DMS153 treated with DMSO at 0.1 percent for 48 hours (cell line): ENCODE measurements around the gene SASH1.

ENCODE experiments used
- DNase-seq: peaks from one replicate; lab custom pipeline; 2025; ENCODE audit not compliant: unreplicated experiment; lab: John Stamatoyannopoulos, UW

SASH1 gene

DNA sequence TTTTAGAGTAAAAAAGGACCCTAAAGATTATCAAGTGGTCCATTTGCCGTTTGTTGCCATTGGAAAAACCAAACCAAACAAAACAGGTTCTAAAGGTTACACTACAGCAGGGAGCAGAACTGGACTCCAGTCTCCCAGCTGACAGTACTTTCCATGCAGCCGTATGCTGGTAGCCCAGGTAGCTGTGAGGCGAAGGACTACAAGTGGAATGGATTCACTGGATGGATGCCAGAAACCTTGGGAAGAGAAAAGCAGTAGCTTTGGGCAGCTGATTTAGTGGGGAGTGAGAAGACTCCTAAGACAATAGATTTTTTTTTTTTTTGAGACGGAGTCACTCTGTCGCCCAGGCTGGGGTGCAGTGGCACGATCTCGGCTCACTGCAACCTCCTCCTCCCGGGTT lies 88.3 kb downstream of the SASH1 start:
- DNase-seq: no peak

DNA sequence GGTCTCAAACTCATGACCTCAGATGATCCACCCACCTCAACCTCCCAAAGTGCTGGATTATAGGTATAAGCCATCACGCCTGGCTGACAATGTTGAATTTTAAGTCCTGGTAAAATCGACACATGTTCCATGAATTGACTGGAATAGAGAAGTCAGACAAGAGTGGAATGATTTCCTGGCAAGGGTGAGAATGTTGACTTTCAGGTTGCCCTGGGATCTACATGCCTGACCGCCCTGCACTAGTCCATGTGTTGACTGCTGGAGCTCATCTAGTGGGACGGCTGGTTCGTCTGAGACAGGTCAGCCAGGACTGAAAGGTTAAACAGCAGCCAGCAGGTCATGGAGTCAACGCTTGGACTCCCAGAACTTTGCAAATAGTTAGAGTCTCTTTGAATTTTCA lies 88.8 kb downstream of the SASH1 start:
- DNase-seq: no peak

DNA sequence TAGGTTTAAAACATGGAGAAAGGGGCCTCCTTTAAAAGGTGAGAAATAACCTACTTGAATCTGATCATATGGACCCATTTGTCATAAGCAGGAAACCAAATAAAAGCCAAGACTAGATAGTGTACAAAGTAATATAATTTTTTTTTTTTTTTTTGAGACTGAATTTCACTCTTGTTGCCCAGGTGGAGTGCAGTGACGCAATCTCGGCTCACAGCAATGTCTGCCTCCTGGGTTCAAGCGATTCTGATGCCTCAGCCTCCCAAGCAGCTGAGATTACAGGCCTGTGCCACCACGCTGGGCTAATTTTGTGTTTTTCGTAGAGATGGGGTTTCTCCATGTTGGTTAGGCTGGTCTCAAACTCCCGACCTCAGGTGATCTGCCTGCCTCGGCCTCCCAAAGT lies 89.2 kb downstream of the SASH1 start:
- DNase-seq: no peak

DNA sequence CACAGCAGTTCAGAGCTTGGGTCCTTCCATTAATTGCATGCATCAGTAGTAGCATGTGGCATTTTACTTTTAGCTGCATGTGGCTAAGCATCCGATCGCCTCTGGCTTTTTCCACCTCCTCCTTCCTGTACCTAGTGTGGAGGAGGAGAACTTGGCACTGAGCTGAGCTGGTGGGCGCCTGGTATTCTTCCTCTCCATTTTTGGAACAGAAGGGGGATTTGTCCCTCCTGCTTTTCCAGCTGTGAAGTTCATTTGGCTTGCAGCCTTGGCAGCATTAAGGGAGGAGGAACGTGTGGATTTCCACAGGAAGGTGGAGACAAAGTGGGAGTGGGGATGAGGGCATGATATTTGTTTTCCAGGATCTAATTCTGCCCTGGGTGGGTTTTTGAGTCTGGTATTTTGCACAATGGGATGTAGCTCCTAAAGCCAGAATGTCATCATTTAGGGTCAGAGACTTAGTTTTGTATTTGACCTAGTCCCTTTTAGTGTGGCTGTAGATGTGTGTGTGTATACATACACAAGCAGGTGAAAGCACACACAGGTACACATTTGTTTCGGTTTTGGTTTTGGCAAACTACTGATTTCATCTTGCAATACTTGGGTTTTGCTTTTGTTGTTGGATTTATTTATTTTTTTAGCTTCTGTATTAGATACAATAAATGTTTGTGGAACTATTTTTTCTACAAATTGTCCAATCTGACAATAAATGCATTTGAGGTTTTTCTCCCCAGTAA lies 90.0 kb downstream of the SASH1 start:
- no peak for DNase-seq

DNA sequence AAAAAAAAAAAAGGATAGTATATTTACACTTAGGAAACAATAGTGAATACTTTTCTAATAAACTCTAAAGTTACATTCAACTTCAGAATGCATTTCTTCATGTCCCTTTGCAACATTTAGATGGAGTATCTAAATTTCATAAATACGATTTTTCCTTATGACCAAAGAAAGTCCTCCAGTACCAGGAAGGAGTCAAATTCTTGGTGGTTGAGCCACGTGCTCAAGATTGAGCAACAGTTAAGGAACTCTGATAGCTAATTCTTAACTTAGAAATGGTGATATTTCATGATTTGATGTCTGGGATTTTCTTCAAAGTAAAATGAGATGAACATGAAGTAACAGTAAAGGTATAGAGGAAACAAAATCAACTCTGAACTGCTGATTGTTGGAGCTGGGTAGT lies 92.7 kb downstream of the SASH1 start:
- DNase-seq: no peak

DNA sequence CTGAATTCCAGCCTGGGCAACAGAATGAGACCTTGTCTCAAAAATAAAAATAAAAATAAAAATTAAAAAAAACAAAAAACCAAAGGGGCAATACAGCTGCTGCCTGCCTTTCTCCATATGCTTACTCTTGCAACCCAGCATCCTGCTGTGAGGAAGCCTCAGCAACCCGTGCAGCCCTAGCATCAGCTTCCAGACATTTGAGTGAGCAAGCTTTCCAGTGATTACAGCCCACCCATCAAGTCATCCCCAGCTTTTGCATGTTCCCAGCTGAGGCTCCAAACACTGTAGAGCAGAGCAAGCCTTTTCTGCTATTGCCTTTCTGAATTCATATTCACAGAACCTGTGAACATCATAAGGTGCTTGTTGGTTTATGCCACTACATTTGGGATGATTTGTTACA lies 93.8 kb downstream of the SASH1 start:
- DNase-seq: no peak

DNA sequence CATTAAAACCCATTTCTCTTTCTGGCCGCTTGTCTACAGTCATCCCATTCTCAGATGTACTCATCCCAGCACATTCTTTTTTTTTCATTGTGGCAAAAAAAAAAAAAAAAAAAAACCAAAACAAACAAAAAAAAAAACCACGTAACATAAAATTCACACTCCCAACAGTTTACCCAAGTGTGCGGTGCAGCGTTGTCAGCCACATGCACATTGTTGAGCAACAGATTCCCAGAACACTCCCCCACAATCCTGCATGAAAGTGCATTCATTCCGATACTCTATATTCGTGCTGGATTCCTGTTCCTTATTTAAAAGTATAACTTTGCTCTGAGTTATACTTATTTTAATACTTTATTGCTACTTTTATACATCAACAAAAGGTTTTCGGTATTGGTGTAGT lies 96.0 kb downstream of the SASH1 start:
- no peak for DNase-seq

DNA sequence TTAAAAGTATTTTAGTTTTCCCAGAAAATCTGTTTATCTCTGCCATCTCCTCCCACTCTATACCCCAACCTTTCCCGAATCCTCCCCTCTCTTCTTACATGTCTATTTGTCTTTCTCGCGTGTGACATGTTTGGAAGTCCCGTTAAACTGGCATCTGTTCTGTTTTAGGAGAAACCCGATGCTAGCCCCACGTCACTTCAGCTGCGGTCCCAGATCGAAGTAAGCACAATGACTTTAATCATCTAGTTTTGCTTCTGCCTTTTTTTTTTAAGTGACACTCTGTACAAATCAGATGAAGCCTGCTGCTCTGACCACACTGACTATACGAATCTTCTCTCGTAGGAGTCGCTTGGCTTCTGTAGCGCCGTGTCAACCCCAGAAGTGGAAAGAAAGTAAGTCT lies 97.4 kb downstream of the SASH1 start:
- no peak for DNase-seq

DNA sequence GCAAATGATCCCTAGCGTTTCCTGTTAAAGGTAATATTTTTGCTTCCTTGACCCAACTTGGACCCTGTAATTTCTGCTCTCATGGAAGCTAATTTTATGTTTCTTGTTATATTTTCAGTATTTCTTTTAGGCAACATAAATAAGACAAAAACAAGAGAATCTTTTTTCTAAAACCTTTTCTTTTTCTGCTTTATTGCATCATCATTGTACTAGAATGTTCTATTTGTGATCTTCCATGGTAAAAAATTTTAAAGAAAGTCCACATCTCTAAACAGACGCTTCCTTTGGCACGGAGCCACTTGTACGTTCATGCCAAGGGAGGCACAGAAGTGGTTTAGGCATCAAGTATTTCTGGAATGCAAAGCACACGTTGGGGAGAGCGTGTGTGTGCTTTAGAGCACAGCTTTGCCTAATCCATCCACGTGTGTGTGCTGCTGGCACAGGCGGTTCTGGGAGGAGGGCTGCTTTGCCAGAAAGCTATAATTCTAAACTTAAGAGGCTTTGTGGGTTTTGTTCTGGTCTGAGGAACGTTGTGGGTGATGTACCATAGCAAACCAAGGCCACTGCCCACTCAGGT lies 98.3 kb downstream of the SASH1 start:
- DNase-seq: no peak

DNA sequence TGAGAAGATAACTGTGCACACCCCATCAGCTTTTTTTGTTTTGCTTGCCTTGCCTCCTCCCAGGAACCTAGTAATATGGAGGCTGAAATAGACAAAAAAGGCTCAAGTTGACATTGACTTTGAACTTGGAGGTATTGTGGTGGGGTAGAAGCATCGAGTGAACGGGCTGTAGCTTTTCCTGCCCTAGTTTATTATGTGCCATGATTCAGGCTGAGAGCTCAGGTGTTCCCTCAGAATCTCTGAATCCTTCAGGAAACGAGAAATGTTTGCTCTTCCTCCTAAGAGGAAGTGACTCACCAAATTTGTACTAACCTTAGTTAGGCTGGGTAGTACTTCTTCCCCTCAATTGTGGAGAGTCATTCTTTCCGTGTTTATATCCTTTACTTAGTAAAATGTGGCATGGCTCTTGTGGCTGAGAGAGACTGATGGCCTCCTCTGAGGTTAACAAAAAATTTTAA lies 98.8 kb downstream of the SASH1 start:
- no peak for DNase-seq

DNA sequence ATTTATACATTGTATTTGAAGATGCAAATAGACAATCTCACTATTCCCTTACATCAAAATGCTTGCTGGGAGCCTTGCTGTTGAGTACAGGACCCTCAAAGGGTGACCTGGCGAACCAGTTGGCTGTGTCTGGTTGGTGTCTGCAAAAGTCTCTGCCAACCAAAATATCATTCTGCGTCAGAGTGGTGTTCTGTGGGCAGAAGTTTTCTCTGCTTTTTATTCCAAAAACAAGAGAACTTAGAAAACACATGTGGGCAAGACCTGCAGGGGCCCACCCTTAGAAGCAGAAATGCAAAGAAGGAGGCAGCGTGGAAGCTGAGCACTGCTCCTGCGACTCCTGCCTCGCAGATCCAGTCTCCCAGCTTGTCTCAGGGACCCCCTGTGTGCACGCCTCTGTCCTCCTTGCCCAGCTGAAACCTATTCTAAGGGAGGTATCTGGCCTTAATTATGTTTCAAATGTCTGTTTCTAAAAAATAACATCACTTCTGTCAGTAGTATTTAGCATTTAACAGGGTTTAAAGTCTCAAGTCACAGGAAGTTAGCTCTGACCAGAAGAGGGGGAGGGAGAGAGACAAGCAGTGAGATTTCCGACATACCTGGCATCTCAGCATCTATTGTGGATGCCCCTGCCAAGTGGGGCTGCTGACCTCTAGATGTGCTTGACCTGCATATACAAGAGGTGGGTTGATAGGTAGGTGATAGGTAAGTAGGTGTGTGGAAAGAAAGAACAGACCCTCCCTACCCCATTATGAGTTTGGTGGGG lies 101.3 kb downstream of the SASH1 start:
- DNase-seq: no peak

DNA sequence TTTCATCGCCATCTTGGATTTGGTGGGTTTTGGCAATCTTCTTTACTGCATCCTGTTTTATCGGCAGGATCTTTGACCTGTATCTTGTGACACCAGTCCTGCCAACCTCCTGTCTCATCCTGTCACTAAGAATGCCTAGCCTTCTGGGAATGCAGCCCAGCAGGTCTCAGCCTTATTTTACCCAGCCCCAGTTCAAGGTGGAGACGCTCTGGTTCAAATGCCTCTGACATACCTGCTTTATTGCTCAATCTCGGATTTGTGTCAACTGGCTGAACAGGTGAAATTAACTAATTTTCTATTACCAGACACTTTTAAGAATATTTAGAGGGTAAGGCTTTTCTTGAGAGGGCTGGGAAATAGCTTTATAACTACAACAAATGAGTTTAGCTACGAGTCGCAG lies 102.5 kb downstream of the SASH1 start:
- DNase-seq: no peak

DNA sequence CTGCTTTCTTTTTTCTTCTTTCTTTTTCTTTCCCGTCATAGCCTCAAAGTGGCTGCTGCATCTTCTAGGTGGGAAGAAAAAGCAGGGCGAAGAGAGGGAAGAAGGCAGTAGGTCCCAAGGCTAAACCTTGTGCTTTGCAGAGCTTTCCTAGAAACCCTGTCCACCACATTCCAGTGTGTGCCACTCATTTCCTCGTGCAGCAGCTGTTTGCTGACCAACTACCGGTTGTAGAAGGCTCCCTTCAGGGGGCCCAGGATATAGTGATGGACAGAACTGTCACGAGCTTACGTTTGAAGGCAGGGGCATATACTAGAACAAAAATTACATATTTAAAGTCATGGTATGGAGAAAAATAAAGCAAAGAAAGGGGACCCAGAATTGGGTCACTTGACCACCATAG lies 103.0 kb downstream of the SASH1 start:
- DNase-seq: no peak

DNA sequence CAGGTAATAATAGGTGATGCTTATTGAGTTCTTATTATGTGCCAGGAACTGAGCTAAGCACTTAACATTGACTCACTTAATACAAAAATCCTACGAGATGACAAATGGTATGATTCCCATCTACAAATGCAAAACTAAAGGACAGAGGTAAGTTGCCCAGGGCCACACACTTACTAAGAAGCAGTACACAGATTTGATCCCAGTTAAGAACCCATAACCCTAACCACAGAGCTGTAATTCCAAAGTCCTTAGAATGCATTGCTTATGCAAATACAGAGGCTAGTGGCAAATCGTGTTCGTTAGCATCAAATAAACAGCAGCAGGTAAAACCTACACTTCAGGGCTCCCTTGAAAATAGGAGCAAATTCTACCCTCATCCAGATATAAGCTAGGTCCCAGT lies 104.0 kb downstream of the SASH1 start:
- DNase-seq: no peak

DNA sequence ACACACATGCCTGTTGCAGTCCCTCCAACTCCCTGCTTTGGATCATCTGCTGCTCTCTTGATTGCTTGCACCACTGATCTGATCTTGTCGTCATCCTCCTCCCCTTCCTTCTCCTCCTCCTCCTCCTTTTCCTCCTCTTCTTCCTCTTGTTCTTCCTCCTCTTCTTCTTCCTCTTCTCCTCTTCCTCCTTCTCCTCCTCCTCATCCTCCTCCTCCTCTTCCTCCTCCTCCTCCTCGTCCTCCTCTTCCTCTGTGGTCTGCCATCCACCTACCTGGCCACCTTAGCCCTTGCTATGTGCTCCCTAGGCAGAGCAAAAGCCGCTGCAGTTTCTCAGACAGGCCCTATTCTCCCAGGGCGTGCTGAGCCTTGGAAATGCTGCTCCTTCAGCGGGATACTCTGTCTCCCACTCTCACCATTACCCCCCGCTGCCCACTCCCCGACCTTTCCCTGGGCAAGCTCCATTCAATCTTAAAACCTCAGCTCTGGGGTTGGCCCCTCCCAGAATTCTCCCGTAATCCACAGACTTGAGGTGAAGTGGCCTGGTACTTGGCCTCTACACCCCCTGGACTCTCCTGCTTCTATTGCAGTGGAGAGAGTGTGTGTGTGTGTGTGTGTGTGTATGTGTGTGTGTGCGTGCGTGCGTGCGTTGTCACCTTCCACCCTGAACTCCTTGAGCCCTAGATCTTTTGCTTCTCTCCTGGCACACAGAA lies 105.0 kb downstream of the SASH1 start:
- DNase-seq: no peak

DNA sequence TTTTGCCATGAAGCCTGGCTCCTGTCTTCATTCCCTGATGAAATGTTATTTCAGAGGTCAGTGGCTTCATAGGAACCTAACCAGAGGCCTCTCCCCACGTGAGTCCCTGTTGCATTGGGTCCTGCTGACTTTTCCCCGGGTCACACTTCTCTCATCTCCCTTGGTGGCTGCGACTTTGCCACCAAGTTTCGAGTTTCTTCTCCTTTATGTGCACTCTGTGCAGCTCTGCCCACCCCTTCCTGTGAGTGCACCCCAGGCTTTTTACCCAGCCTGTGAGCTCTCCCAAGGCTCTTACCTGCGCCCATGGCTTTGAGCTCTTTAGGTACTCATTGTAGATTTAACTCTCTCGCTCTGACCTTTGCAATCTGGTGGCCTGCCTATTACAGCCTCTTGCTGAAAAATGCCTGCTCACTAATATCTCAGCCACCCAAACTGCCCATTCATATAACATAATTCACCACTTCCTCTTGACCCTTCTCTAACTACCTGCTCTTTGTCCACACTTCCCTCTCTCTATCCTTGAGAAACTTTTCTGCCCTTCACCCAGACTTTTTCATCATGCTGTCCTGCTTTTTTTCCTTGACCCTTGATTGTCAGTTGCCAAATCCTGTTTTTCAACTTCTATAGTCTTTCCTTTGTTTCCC lies 105.9 kb downstream of the SASH1 start:
- no peak for DNase-seq

DNA sequence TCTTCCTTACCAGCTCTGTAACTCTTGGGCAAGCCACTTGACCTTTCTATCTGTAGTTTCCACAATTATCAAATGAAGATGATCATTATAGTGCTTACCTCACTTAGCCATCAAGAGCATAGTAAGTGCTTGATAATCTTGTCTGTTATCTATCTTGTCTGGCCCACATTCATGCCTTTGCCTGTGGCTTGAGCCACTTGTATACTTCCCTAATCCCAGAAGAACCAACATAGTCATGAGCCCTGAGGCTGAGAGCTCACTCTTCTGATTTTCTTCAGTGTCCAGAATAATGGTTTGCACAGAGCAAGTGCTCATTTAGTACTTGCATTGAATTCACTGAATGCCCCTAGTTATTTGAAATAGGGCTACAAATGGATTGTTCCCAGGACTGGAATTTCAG lies 108.2 kb downstream of the SASH1 start:
- no peak for DNase-seq

DNA sequence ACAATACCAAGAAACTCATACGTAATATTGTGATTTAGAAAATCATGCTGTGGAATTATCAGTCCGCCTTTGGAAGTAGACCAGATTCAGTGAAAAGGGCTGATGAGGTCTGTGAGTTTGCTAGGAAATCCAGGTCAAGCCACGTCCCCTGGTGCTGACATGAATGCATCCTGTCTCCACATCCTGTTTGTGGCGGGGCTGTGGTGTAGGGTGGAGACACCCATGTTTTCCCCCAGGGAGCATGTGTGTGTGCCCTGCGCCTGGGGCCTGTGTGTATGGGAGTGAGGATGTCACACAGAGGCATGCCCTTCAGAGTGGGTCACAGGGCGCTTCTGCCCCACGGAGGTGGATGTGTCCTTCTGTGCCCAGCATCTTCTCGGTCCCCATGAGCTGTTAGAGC lies 109.1 kb downstream of the SASH1 start:
- DNase-seq: no peak

DNA sequence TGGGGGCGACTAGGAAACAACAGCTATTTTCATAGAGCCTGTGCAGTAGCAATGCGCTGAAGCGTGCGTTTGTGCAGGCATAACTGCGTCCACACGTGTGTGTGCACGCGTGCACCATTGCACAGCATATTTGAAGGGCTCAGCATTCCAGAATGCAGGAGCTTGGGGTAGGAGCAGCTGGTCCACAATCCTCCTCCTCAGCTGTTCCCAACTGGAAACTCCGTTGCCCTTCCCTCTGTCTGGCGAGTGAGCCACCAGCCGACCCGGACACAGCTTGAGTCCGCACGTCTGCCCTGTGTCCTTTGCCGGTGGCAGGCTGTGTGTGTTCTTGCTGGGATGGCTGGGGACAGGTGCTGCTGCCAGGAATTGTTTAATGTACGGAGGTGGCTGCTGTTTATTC lies 110.2 kb downstream of the SASH1 start:
- no peak for DNase-seq

DNA sequence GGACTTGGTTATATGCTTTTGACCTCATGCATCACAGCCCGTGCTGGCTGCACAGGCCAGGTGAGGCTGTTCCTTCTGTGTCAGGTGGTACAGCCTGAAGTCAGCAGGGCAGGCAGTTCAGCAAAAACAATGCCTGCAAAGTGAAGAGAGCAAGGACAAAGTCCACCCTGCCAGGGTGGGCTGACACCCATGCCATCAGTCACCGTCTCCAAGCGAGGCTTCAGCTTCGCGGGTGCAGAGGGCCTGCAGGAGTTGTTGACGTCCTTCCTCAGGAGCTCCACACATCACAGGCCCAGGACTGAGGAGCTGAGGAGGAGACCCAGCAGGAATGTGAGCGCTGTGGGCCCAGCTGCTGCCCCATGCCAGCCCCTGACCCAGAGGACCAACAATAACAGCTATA lies 111.3 kb downstream of the SASH1 start:
- DNase-seq: no peak

DNA sequence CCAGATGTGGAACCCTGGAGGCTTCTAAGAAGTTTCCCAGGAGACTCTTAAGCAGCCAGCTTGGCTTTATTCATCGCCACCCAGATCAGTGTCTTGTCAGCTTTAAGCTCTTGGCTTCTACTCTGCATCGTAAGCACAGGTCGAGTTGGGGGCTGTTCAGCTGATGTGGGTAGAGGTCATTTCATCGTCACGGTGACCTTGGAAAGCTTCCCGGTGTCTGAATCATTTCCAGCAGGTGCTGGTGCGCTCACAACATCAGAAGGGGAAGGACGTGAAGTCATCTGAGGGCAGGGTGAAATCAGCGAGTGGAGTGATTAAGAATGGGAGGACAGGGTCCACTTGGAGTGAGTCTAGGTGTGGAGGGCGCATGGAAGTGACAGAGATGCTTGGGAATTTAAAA lies 112.6 kb downstream of the SASH1 start:
- no peak for DNase-seq
